ENCODE data around the gene RPS6KA5. TPM values are rescaled to one million over a fixed set of nuclear protein-coding genes. Genes with fewer than 3 reads are reported as not detected.

RPS6KA5 gene
- total and polyA plus RNA-seq, 4 donors: 1.1 to 14.8 (median 5.6) TPM

- Histone ChIP-seq H3K36me3 (ENCODE audit: control insufficient read depth in 4 of 4, insufficient read depth in 4 of 4, low read length in 4 of 4) (no peaks in the 10 kb centered on the region), H3K4me1 (ENCODE audit: control insufficient read depth in 5 of 5, insufficient read depth in 5 of 5, low read length in 5 of 5) (peaks cover 4 to 13% (median 8%) of the 10 kb centered on the region in 5 donors), H3K9me3 (ENCODE audit: control insufficient read depth in 4 of 4, insufficient read depth in 3 of 4, low read length in 3 of 4) (no peaks in the 10 kb centered on the region), H3K27ac (ENCODE audit: low read depth in 1 of 2, low read length in 1 of 2) (no peak overlapping the region), H3K4me3 (no peak overlapping the region), H3K9ac (ENCODE audit: insufficient read depth in 1 of 2, low read length in 2 of 2) (no peak overlapping the region), H3K27me3 (ENCODE audit: control insufficient read depth in 3 of 3, insufficient read depth in 3 of 3, low read length in 2 of 3) (no peaks in the 10 kb centered on the region)
- no peak for TF ChIP-seq CTCF (IDR thresholded peaks at IDR 0.05; ENCODE audit: control extremely low read depth, extremely low read depth)
- WGBS, 2 donors: 79 to 80% methylated on average over 5 of the region's 5 CpGs
- DNase-seq (no peak), ATAC-seq (ENCODE audit: insufficient read depth, low FRiP score) (no peak)
Observed at GRCh38 chr14:90813442-90813841, 247.0 kb downstream of the RPS6KA5 start.

- ATAC-seq (ENCODE audit: insufficient read depth, low FRiP score): no peak
- Histone ChIP-seq H3K9me3 (ENCODE audit: control insufficient read depth in 4 of 4, insufficient read depth in 3 of 4, low read length in 3 of 4) (no peaks in the 10 kb centered on the region), H3K36me3 (ENCODE audit: control insufficient read depth in 4 of 4, insufficient read depth in 4 of 4, low read length in 4 of 4) (no peaks in the 10 kb centered on the region), H3K4me1 (ENCODE audit: control insufficient read depth in 5 of 5, insufficient read depth in 5 of 5, low read length in 5 of 5) (peaks cover 4 to 13% (median 9%) of the 10 kb centered on the region in 5 donors), H3K9ac (ENCODE audit: insufficient read depth in 1 of 2, low read length in 2 of 2) (no peak overlapping the region), H3K4me3 (no peak overlapping the region), H3K27me3 (ENCODE audit: control insufficient read depth in 3 of 3, insufficient read depth in 3 of 3, low read length in 2 of 3) (no peaks in the 10 kb centered on the region), H3K27ac (ENCODE audit: low read depth in 1 of 2, low read length in 1 of 2) (no peak overlapping the region)
- no peak for TF ChIP-seq CTCF (IDR thresholded peaks at IDR 0.05; ENCODE audit: control extremely low read depth, extremely low read depth)
- DNase-seq: no peak
- WGBS, 2 donors: 91 to 95% methylated on average over 5 of the region's 5 CpGs
Observed at GRCh38 chr14:90812109-90812508, 248.3 kb downstream of the RPS6KA5 start.

GRCh38 chr14:90811641-90812040, 248.8 kb downstream of the RPS6KA5 start:
- Histone ChIP-seq H3K4me1 (ENCODE audit: control insufficient read depth in 5 of 5, insufficient read depth in 5 of 5, low read length in 5 of 5) (peaks cover 4 to 13% (median 10%) of the 10 kb centered on the region in 5 donors), H3K27ac (ENCODE audit: low read depth in 1 of 2, low read length in 1 of 2) (no peak overlapping the region), H3K9me3 (ENCODE audit: control insufficient read depth in 4 of 4, insufficient read depth in 3 of 4, low read length in 3 of 4) (no peaks in the 10 kb centered on the region), H3K27me3 (ENCODE audit: control insufficient read depth in 3 of 3, insufficient read depth in 3 of 3, low read length in 2 of 3) (no peaks in the 10 kb centered on the region), H3K9ac (ENCODE audit: insufficient read depth in 1 of 2, low read length in 2 of 2) (no peak overlapping the region), H3K4me3 (no peak overlapping the region), H3K36me3 (ENCODE audit: control insufficient read depth in 4 of 4, insufficient read depth in 4 of 4, low read length in 4 of 4) (no peaks in the 10 kb centered on the region)
- WGBS, 2 donors: 93 to 94% methylated on average over 10 of the region's 10 CpGs
- ATAC-seq (ENCODE audit: insufficient read depth, low FRiP score) (no peak), DNase-seq (no peak)
- TF ChIP-seq CTCF (IDR thresholded peaks at IDR 0.05; ENCODE audit: control extremely low read depth, extremely low read depth): no peak

GRCh38 chr14:90810806-90811205, 249.6 kb downstream of the RPS6KA5 start:
- Histone ChIP-seq H3K36me3 (ENCODE audit: control insufficient read depth in 4 of 4, insufficient read depth in 4 of 4, low read length in 4 of 4) (no peaks in the 10 kb centered on the region), H3K4me1 (ENCODE audit: control insufficient read depth in 5 of 5, insufficient read depth in 5 of 5, low read length in 5 of 5) (peaks cover 4 to 14% (median 11%) of the 10 kb centered on the region in 5 donors), H3K9me3 (ENCODE audit: control insufficient read depth in 4 of 4, insufficient read depth in 3 of 4, low read length in 3 of 4) (no peaks in the 10 kb centered on the region), H3K9ac (ENCODE audit: insufficient read depth in 1 of 2, low read length in 2 of 2) (no peak overlapping the region), H3K4me3 (no peak overlapping the region), H3K27ac (ENCODE audit: low read depth in 1 of 2, low read length in 1 of 2) (no peak overlapping the region), H3K27me3 (ENCODE audit: control insufficient read depth in 3 of 3, insufficient read depth in 3 of 3, low read length in 2 of 3) (no peaks in the 10 kb centered on the region)
- 78 to 88% methylated on average over 5 of the region's 5 CpGs for WGBS, 2 donors
- no peak for DNase-seq
- no peak for TF ChIP-seq CTCF (IDR thresholded peaks at IDR 0.05; ENCODE audit: control extremely low read depth, extremely low read depth)
- ATAC-seq (ENCODE audit: insufficient read depth, low FRiP score): no peak

All from lung (tissue), 12 donors.